GM12801 (cell line): ENCODE results near the gene TSPAN16.

ENCODE experiments used
- TF ChIP-seq, protein P1 (sequence below): IDR thresholded peaks from one replicate; pipeline ENCODE4 v1.5.1; 2011; ENCODE audit warnings: control low read depth; ENCODE audit not compliant: insufficient read length; ENCODE audit errors: extremely low read depth

TSPAN16 gene

DNA sequence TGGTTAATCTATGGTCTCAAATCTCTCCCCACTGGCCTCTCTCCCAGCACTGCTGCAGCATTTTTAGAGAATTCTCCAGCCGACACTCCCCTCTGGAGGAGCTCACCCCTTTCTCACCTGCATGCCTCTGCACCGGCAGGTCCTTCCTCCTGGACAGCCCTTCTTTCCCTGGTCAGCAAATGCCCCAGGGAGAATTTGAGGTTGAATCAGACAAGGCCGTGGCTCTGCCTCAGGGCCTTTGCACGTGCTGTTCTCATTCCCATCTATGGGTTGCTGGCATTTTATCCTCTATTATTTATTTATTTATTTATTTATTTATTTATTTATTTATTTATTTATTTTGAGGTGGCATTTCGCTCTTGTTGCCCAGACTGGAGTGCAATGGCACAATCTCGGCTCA lies 32.2 kb upstream of the TSPAN16 start:
- TF ChIP-seq, protein P1, sequence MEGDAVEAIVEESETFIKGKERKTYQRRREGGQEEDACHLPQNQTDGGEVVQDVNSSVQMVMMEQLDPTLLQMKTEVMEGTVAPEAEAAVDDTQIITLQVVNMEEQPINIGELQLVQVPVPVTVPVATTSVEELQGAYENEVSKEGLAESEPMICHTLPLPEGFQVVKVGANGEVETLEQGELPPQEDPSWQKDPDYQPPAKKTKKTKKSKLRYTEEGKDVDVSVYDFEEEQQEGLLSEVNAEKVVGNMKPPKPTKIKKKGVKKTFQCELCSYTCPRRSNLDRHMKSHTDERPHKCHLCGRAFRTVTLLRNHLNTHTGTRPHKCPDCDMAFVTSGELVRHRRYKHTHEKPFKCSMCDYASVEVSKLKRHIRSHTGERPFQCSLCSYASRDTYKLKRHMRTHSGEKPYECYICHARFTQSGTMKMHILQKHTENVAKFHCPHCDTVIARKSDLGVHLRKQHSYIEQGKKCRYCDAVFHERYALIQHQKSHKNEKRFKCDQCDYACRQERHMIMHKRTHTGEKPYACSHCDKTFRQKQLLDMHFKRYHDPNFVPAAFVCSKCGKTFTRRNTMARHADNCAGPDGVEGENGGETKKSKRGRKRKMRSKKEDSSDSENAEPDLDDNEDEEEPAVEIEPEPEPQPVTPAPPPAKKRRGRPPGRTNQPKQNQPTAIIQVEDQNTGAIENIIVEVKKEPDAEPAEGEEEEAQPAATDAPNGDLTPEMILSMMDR: no peak

DNA sequence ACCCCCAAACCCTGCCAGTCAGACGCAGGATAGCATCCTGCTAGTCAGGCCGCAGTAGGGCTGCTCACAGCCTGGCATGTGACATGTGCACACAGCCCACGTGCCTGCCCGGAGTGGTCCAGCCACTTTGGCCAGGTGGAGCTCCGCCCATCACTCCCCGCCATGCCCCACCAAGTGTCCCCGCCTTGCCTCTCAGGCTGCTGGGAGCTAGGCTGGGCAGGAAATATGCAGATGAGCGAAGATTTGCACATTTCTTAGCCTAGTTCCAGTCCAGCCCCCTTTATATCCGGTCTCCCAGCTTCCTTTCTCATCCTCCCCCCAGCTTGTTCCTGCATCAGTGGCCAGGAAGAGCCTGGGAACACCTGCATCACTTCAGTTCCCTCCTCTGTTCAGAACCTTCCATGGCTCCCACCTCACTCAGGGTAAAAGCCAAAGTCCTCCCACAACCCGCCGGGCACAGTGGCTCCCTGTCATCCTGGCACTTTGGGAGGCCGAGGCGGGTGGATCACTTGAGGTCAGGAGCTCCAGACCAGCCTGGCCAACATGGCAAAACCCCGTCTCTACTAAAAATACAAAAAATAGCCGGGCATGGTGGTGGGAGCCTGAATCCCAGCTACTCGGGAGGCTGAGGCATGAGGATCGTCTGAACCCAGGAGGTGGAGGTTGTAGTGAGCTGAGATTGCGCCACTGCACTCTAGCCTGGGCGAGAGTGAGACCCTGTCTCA lies 31.3 kb upstream of the TSPAN16 start:
- TF ChIP-seq, protein P1: no peak

DNA sequence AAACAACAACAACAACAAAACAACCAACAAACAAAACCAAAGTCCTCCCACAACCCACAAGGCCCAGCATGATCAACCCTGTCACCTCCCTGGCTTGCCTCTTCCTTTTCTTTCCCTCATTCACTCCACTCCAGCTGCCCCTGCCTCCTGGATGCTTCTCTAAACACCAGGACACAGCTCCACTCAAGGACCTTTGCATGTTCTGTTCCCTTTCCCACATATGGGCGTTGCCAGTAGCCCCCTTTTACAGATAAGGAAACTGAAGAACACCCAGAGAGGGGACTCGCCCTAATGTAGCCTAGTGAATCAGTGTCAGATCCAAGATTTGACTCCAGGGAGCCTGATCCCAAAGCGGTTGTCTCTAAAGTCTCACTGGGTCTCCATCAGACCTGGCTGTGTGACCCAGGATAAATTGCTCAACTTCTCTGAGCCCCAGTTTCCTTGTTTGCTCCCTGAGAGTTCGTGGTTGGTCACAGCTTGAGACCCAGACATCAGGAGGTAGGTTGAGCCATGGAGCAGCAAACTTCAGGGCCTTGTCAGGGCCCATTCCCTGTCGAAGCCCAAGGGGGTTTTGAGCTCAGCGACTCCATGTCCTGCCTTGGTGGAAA lies 30.7 kb upstream of the TSPAN16 start:
- TF ChIP-seq, protein P1: no peak

DNA sequence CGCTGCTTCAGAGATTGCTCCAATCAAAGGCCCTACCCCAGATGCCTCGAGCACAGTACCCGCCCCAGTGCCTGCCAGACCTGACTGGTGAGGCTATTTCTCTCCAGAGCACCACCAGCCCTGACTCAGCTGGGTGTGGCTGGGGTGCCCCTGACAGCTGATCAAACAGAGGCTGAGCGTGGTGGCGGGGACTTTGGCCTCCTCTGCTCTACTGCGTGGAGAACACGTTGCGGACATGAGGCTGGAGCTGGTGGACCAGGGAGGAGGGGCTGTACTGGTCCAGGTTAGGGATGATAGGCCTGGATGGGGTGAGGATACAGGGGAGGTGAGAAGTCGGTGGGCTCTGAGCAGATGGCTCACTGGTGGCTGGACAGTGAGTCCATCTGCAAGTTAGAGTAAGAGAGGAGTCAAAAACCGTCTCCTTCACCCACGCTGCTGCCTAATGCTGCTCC lies 30.1 kb upstream of the TSPAN16 start:
- TF ChIP-seq, protein P1: no peak

DNA sequence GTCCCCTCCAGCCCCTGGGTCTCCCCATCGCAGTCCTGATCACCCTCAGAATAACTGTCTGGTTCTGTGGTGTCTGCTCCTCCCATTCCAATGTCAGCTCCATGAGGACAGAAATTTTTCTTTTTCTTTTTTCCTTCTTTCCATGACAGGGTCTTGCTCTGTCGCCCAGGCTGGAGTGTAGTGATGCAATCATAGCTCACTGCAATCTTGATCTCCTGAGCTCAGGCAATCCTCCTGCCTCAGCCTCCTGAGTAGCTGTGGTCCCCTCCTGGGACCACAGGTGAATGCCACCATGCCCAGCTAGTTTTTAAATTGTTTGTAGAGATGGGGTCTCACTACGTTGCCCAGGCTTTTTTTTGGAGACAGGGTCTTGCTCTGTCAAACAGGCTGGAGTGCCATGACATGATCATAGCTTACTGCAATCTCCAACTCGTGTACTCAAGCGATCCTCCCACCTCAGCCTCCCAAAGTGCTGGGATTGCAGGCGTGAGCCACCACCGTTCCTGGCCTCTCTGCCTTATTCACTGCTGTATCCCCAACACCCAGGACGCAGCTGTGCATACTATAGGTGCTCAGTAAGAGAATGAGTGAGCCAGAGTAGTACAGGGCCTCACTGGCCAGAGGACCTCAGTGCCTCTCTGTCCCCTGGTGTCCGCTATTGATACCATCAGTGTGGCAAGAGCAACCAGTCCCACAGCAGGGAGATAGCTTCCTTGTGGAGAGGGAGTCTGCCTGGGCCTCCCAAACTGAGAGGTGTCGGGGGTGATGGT lies 28.5 kb upstream of the TSPAN16 start:
- TF ChIP-seq, protein P1: no peak

DNA sequence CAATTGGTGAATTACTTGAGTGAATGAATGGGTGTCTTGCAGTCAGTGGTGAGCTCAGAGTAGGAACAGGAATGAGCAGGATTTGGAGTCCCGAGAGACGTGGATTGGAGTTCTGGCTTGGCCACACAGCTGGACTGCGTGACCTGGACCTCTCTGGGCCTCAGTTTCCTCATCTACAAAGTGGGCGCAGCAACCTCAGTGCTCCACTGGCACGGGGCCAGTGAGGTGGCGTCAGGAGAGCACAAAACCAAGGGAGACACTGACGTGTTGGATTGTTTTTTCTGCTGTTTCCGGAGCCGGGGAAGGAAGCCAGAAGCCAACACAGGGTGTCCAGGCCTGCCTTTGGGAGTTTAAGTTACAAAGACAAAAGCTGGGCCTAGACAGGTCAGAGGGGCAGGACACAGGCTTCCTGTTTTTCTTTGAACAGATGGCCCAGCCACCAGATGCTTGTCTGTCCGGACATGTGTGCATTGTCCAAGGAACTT lies 27.1 kb upstream of the TSPAN16 start:
- TF ChIP-seq, protein P1: no peak

DNA sequence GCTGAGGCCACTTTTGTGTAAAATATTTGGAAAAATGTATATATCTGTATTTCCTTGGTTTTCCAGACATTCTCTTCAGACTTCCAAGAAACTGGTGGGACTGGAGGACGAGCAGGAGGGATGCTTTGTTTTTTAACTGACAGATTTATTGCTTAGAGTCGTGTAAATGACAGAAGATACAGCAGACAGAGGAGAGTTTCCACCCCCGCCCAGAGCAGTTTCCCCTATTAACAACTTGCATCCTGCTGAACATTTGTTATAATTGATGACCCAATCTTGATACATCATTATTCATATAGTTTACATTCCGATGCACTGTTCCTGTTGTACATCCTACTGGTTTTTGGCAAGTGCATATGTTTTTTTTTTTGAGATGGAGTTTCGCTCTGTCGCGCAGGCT lies 26.6 kb upstream of the TSPAN16 start:
- TF ChIP-seq, protein P1: no peak
